H1 (cell line): Measurements from ENCODE around the gene PRKCH. TPM values are rescaled to one million over a fixed set of nuclear protein-coding genes. Genes with fewer than 3 reads are reported as not detected.

Source experiments
- KDM4A ChIP-seq: IDR thresholded peaks from one replicate; pipeline ENCODE4 v1.7.1; 2012; ENCODE audit warnings: low read depth, mild to moderate bottlenecking, moderate library complexity, low read length, inconsistent platforms; ENCODE audit not compliant: severe bottlenecking
- RFX5 ChIP-seq: IDR thresholded peaks from 2 replicates; pipeline ENCODE4 v1.6.1; 2011; ENCODE audit warnings: low read depth, low read length, improper control_type of control experiment, borderline replicate concordance
- polyA plus RNA-seq, 7 experiments: library from polyadenylated mRNA; depleted of rRNA in 3 of 7; stranded (reverse) in 5 of 7; unstranded in 2 of 7; fragments of >200 nt in 5 of 7; fragments of 200-250 nt in 2 of 7; gene quantifications; 1 replicate in 5 of 7; 2 replicates in 1 of 7; 4 replicates in 1 of 7; pipeline versions ENCODE4 v1.2.1 to v1.2.3, GENCODE V29; 2011 to 2013; ENCODE audit warnings: missing spikeins in 2 of 7, mixed read lengths in 2 of 7
- total RNA-seq: library from RNA; stranded (reverse); fragmentation: NEBNext Ultra II Directional; extraction: Animal tissue kit (Norgen Biotek cat#: 25700); gene quantifications from 2 replicates; pipeline ENCODE4 v1.2.1, GENCODE V29; 2021

The PRKCH gene
- total and polyA plus RNA-seq, 2 of the 8 experiments (the other 6 are each of a cell fraction or from before 2014, with no cell fraction given): 6.4 to 7.0 TPM

DNA sequence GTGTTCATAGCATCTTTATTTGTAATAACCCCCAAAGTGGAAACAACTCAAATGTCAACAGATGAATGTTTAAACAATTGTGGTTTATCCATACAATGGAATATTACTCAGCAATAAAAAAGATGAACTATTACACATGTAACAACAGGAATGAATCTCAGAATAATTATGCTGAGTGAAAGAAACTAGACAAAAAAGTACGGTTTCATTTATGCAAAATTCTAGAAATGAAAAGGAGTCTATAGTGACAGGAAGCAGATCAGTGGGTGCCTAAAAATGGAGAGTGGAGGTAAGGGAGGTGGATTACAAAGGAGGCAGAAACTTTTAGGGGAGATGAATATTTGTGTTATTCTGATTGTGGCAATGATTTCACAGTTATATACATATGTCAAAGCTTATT, 4.8 kb downstream of the PRKCH start (continued):
- TF ChIP-seq KDM4A: no peak
- TF ChIP-seq RFX5: no peak
- TF ChIP-seq, all 59 proteins: peak for 0
